Left forelimb (tissue), 1 donor: ENCODE measurements around the gene ZNF655.
A peak's percentile ranks its signal among the peaks of the same experiment; 100 is the strongest.

ENCODE experiments used
- DNase-seq: peaks from one replicate; pipeline ENCODE4 v3.0.0-alpha.2; 2018; ENCODE audit warnings: low spot score

The ZNF655 gene

GRCh38 chr7:99606531-99606930 is 48.1 kb downstream of the ZNF655 start:
- DNase-seq = no peak

GRCh38 chr7:99607548-99607947 is 49.1 kb downstream of the ZNF655 start:
- DNase-seq = no peak

- peak; percentile 36 for DNase-seq
Measured at GRCh38 chr7:99614495-99614894, 56.1 kb downstream of the ZNF655 start.

- DNase-seq = no peak
Measured at GRCh38 chr7:99615989-99616358, 57.5 kb downstream of the ZNF655 start.

- DNase-seq = peak; percentile 92
Measured at GRCh38 chr7:99616359-99617191, 58.1 kb downstream of the ZNF655 start, which contains the start of gene ZSCAN25. ZSCAN25 (plus strand) TSS chr7:99616946; CDS start chr7:99619607, 2,661 bp downstream.

GRCh38 chr7:99617192-99617781 is 58.8 kb downstream of the ZNF655 start:
- DNase-seq = no peak

GRCh38 chr7:99618726-99619125 is 60.3 kb downstream of the ZNF655 start:
- no peak for DNase-seq

GRCh38 chr7:99619571-99620130 is 61.2 kb downstream of the ZNF655 start:
- no peak for DNase-seq

GRCh38 chr7:99621271-99621670 is 62.8 kb downstream of the ZNF655 start:
- DNase-seq = no peak

- no peak for DNase-seq
Measured at GRCh38 chr7:99622596-99622995, 64.2 kb downstream of the ZNF655 start.

- DNase-seq = no peak
Measured at GRCh38 chr7:99623091-99623693, 64.8 kb downstream of the ZNF655 start.

- DNase-seq = no peak
Measured at GRCh38 chr7:99623702-99624447, 65.4 kb downstream of the ZNF655 start.

GRCh38 chr7:99624484-99624883 is 66.0 kb downstream of the ZNF655 start:
- no peak for DNase-seq

GRCh38 chr7:99625321-99625720 is 66.9 kb downstream of the ZNF655 start:
- no peak for DNase-seq

GRCh38 chr7:99625961-99626360 is 67.5 kb downstream of the ZNF655 start:
- no peak for DNase-seq
